Esophagus squamous epithelium (tissue), 5 donors: ENCODE results near the gene MARCHF10. TPM values are rescaled to one million over a fixed set of nuclear protein-coding genes. Genes with fewer than 3 reads are reported as not detected.
A peak's percentile ranks its signal among the peaks of the same experiment; 100 is the strongest.

Experiments used
- DNase-seq: peaks from one replicate; lab custom pipeline; 2025; lab: John Stamatoyannopoulos, UW
- H3K27ac ChIP-seq, 4 donors: fragments of 200-600 bp; sonication (generic); one replicate each; pipeline ENCODE4 v1.5.1; 2016 to 2019; ENCODE audit warnings: mild to moderate bottlenecking in 1 of 4
- H3K27me3 ChIP-seq, 4 donors: fragments of 200-600 bp; sonication (generic); 1 replicate in 3 of 4; 2 replicates in 1 of 4; pipeline versions ENCODE4 v1.5.1 to v1.6.0; 2017 to 2021; ENCODE audit warnings: antibody characterized with exemption in 1 of 4
- H3K36me3 ChIP-seq, 3 donors: fragments of 200-600 bp; sonication (generic); one replicate each; pipeline ENCODE4 v1.5.1; 2016 to 2019
- H3K4me1 ChIP-seq, 3 donors: fragments of 200-600 bp; sonication (generic); one replicate each; pipeline ENCODE4 v1.5.1; 2017 to 2019
- H3K4me3 ChIP-seq, 4 donors: fragments of 200-600 bp; sonication (generic); 1 replicate in 3 of 4; 2 replicates in 1 of 4; pipeline ENCODE4 v1.5.1; 2016 to 2019; ENCODE audit warnings: mild to moderate bottlenecking in 2 of 4, moderate library complexity in 1 of 4
- H3K9me3 ChIP-seq, 3 donors: fragments of 200-600 bp; sonication (generic); one replicate each; pipeline ENCODE4 v1.5.1; 2016 to 2019
- POLR2A ChIP-seq, 4 donors: fragments of 450-650 bp; IDR thresholded peaks; one replicate each; pipeline ENCODE4 v1.6.1; 2017; ENCODE audit warnings: antibody characterized with exemption in 4 of 4, mild to moderate bottlenecking in 4 of 4, moderate library complexity in 3 of 4
- whole genome bisulfite sequencing, 2 donors: methylation state at CpG; one replicate each; pipeline ENCODE4 v1.1.5; 2018; 5-methylcytosine and 5-hydroxymethylcytosine counted together
- intact Hi-C: fragments of 100-400 bp; cut with DNase I; formaldehyde crosslinking; loops from one replicate; pipeline ENCODE4 v1.15.0; 2022
- total RNA-seq, 4 donors: library from RNA; depleted of rRNA; stranded (reverse); fragments of >200 nt; gene quantifications; one replicate each; pipeline ENCODE4 v1.1.0, GENCODE V29; 2016
- TF ChIP-seq, protein P1 (sequence below), 6 experiments: fragments of 450-650 bp in 4 of 6; fragments of 200-600 bp in 2 of 6; sonication (generic) in 2 of 6; IDR thresholded peaks; one replicate each; pipeline ENCODE4 v1.5.1; 2016 to 2019; ENCODE audit warnings: antibody characterized with exemption in 6 of 6, mild to moderate bottlenecking in 4 of 6, moderate library complexity in 4 of 6
- donor health status: DM: yes; HTN: yes; CAD: no.

The MARCHF10 gene
- total RNA-seq, 4 donors from 2014 or later: not detected

DNA sequence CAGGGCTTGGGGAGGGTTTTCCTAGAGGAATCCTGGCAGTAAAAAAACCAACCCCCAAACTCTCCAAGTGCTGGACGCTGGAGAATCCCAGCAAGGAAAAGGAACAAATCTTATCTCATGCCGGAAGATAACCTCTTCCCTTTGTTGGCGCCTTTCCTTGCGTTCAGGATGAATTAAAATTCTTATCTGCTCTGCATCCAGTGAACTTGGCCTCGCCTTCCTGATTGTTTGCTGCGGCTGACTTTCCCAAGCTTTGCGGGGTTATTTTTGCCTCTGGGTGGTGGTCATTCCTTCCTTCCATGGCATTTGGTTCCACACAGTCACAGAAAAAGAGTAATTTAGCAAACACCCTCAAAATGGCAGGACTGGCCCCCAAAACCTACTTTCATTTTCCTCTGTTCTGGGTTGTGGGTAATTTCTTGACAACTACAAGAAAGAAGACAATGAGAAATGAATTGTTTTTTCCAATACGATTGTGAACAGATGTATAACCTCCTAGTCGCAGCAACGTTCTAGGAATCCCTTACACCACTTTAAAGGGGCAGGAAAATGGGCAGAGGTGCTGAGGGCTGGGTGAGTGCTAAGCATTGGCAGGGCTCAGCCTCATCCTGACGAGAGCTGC lies 102.8 kb downstream of the MARCHF10 start:
- Histone ChIP-seq H3K9me3 (peaks cover 0 to 9% (median 7%) of the 10 kb centered on the region in 3 donors), H3K4me1 (peaks cover 5 to 45% (median 21%) of the 10 kb centered on the region in 3 donors), H3K27ac (peak overlapping the region; percentile 66 to 91 (median 85)), H3K36me3 (no peaks in the 10 kb centered on the region), H3K27me3 (peaks cover 0 to 7% (median 0%) of the 10 kb centered on the region in 4 donors), H3K4me3 (peak overlapping the region in 3 of 4 donors; percentile 53 to 91 (median 75))
- WGBS, 2 donors: 25 to 49% methylated on average over 10 to 11 of the region's 11 CpGs
- DNase-seq: no peak
- intact Hi-C loops: loop anchor here (5.0 kb wide), 1 partner anchor 262 kb away; the partner anchor contains the start of gene TANC2
- no peak for TF ChIP-seq POLR2A (IDR thresholded peaks at IDR 0.05)
- TF ChIP-seq, protein P1, sequence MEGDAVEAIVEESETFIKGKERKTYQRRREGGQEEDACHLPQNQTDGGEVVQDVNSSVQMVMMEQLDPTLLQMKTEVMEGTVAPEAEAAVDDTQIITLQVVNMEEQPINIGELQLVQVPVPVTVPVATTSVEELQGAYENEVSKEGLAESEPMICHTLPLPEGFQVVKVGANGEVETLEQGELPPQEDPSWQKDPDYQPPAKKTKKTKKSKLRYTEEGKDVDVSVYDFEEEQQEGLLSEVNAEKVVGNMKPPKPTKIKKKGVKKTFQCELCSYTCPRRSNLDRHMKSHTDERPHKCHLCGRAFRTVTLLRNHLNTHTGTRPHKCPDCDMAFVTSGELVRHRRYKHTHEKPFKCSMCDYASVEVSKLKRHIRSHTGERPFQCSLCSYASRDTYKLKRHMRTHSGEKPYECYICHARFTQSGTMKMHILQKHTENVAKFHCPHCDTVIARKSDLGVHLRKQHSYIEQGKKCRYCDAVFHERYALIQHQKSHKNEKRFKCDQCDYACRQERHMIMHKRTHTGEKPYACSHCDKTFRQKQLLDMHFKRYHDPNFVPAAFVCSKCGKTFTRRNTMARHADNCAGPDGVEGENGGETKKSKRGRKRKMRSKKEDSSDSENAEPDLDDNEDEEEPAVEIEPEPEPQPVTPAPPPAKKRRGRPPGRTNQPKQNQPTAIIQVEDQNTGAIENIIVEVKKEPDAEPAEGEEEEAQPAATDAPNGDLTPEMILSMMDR (IDR thresholded peaks at IDR 0.05): no peak

- Histone ChIP-seq H3K9me3 (peaks cover 0 to 9% (median 7%) of the 10 kb centered on the region in 3 donors), H3K4me1 (peaks cover 5 to 45% (median 21%) of the 10 kb centered on the region in 3 donors), H3K27me3 (peaks cover 0 to 7% (median 0%) of the 10 kb centered on the region in 4 donors), H3K36me3 (no peaks in the 10 kb centered on the region), H3K4me3 (peak overlapping the region; percentile 53 to 91 (median 72)), H3K27ac (peak overlapping the region; percentile 66 to 91 (median 85))
- no peak for DNase-seq
- WGBS, 2 donors: 7 to 8% methylated on average over 7 to 13 of the region's 31 CpGs
- TF ChIP-seq POLR2A (IDR thresholded peaks at IDR 0.05): peak in 1 of 4 donors; percentile 19
- TF ChIP-seq, protein P1 (IDR thresholded peaks at IDR 0.05): no peak
- intact Hi-C loops: loop anchor here (5.0 kb wide), 1 partner anchor 703 kb away; no protein-coding TSS in a partner anchor
Measured at GRCh38 chr17:62704381-62704971, 103.6 kb downstream of the MARCHF10 start.

DNA sequence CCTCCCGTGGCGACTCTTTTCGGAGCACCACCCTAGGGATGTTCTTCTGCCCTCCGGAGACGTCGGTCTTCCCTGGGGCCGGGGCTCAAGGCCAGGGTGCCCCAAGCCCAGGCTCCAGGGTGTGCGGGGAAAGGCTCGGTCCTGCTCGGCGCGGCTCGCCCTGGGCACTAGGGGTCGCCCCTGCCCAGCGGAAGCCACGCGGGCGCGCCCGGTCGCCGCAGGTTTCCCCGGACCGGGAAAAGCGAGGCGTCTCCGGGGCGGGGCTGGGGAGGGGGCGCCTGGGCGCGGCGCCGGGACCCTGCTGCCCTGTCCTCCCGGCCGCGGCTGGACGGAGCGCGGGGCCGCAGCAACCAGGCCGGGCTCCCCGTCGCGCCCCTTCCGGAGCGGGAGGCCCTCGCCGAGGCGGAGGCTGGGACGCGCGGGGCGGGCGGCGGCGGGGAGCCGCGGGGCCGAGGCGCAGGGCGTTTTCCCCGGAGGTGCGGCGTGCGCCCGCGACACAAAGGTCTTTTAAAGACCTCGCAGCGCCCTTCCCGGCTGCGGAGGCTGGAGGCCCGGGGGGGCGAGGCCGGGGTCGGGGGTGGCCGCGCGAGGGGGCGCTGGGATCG lies 104.2 kb downstream of the MARCHF10 start:
- no peak for DNase-seq
- Histone ChIP-seq H3K27me3 (peaks cover 0 to 7% (median 0%) of the 10 kb centered on the region in 4 donors), H3K4me1 (peaks cover 5 to 45% (median 21%) of the 10 kb centered on the region in 3 donors), H3K4me3 (peak overlapping the region; percentile 53 to 91 (median 72)), H3K36me3 (no peaks in the 10 kb centered on the region), H3K27ac (peak overlapping the region; percentile 66 to 91 (median 85)), H3K9me3 (peaks cover 0 to 9% (median 7%) of the 10 kb centered on the region in 3 donors)
- TF ChIP-seq, protein P1 (IDR thresholded peaks at IDR 0.05): peak; percentile 70 to 92 (median 81)
- TF ChIP-seq POLR2A (IDR thresholded peaks at IDR 0.05): no peak
- WGBS, 2 donors: no CpG with 5 or more reads among the region's 80 CpGs
- intact Hi-C loops: loop anchor here (5.0 kb wide), 1 partner anchor 703 kb away; no protein-coding TSS in a partner anchor

- Histone ChIP-seq H3K36me3 (no peaks in the 10 kb centered on the region), H3K4me1 (peaks cover 5 to 45% (median 21%) of the 10 kb centered on the region in 3 donors), H3K27ac (peak overlapping the region; percentile 66 to 91 (median 85)), H3K27me3 (peaks cover 0 to 7% (median 0%) of the 10 kb centered on the region in 4 donors), H3K4me3 (peak overlapping the region; percentile 53 to 91 (median 72)), H3K9me3 (peaks cover 0 to 3% (median 1%) of the 10 kb centered on the region in 3 donors)
- TF ChIP-seq, protein P1 (IDR thresholded peaks at IDR 0.05): no peak
- no peak for TF ChIP-seq POLR2A (IDR thresholded peaks at IDR 0.05)
- WGBS, 2 donors: 0 to 60% methylated on average over 1 to 4 of the region's 16 CpGs
- intact Hi-C loops: loop anchor here (5.0 kb wide), 1 partner anchor 704 kb away; no protein-coding TSS in a partner anchor
- DNase-seq: no peak
Measured at GRCh38 chr17:62703261-62703775, 104.8 kb downstream of the MARCHF10 start.
